ENCODE data around the gene PAPPA. TPM values are rescaled to one million over a fixed set of nuclear protein-coding genes. Genes with fewer than 3 reads are reported as not detected.

PAPPA gene
- total and polyA plus RNA-seq, 2 of the 8 experiments (the other 6 are each of a cell fraction or from before 2014, with no cell fraction given) = 0.18 to 0.63 TPM

- no peak for DNase-seq (ENCODE audit: low read depth in 1 of 2, low spot score in 2 of 2)
- 80% methylated on average over 3 of the region's 3 CpGs; no CpG with 5 or more reads in 1 of the 2 experiments for WGBS, 2 experiments (ENCODE audit: extremely low coverage in 1 of 2, insufficient coverage in 1 of 2, insufficient read length in 1 of 2, insufficient replicate concordance in 2 of 2, low coverage in 1 of 2, low lambda C conversion rate in 2 of 2, missing lambda C conversion rate in 1 of 2)
- Histone ChIP-seq H3K4me3 (ENCODE audit: extremely low read depth in 1 of 4, insufficient read depth in 2 of 4, low read depth in 3 of 4, low read length in 4 of 4) (no peak overlapping the region), H3K4me1 (replicated peaks in 1 of 4; ENCODE audit: control insufficient read depth in 3 of 4, insufficient read depth in 4 of 4, low read length in 3 of 4) (no peaks in the 10 kb centered on the region), H4K5ac (ENCODE audit: insufficient read length, low read depth, low read length) (no peak overlapping the region), H2AK5ac (ENCODE audit: low read depth, low read length) (no peak overlapping the region), H4K20me1 (replicated peaks in 1 of 2; ENCODE audit: control insufficient read depth in 1 of 2, insufficient read depth in 2 of 2, low read length in 2 of 2) (no peaks in the 10 kb centered on the region), H3K27ac (ENCODE audit: low read depth, low read length) (no peak overlapping the region), H3K14ac (ENCODE audit: insufficient read length) (no peak overlapping the region), H2BK12ac (ENCODE audit: low read depth, low read length) (no peak overlapping the region), H2BK20ac (ENCODE audit: low read length) (no peak overlapping the region), H4K91ac (replicated peaks; ENCODE audit: insufficient read length, low read length) (no peak overlapping the region), H4K8ac (ENCODE audit: extremely low read depth, insufficient read depth, low read length) (no peak overlapping the region), H2BK15ac (ENCODE audit: low read length) (no peak overlapping the region), H3K79me1 (ENCODE audit: low read depth, low read length) (no peaks in the 10 kb centered on the region), H3K56ac (replicated peaks; ENCODE audit: insufficient read length, low read depth, low read length) (no peak overlapping the region), H3K27me3 (replicated peaks in 1 of 4; ENCODE audit: control insufficient read depth in 3 of 4, extremely low read depth in 1 of 4, insufficient read depth in 3 of 4, low read length in 3 of 4) (no peaks in the 10 kb centered on the region), H3K9ac (replicated peaks in 1 of 4; ENCODE audit: extremely low read depth in 1 of 4, low read depth in 3 of 4, low read length in 3 of 4) (no peak overlapping the region), H3K4ac (replicated peaks; ENCODE audit: insufficient read length, low read depth, low read length) (no peak overlapping the region), H3K23me2 (ENCODE audit: low read depth, low read length) (no peaks in the 10 kb centered on the region), H2AFZ (ENCODE audit: low read length) (no peak overlapping the region), H2BK5ac (ENCODE audit: low read depth, low read length) (no peak overlapping the region), H3K79me2 (ENCODE audit: control insufficient read depth in 1 of 2, insufficient read depth in 2 of 2, low read length in 2 of 2) (no peaks in the 10 kb centered on the region), H3K18ac (ENCODE audit: extremely low read depth, low read length) (no peak overlapping the region), H3K4me2 (ENCODE audit: insufficient read depth in 1 of 2, low read depth in 2 of 2, low read length in 2 of 2) (no peak overlapping the region), H3K36me3 (ENCODE audit: control insufficient read depth in 2 of 4, insufficient read depth in 4 of 4, low read length in 3 of 4) (no peaks in the 10 kb centered on the region), H3K23ac (ENCODE audit: insufficient read length) (no peak overlapping the region), H2BK120ac (replicated peaks; ENCODE audit: low read depth, low read length) (no peak overlapping the region), H3K9me3 (ENCODE audit: insufficient read depth in 2 of 2, low read depth in 1 of 2, low read length in 1 of 2) (no peaks in the 10 kb centered on the region)
- TF ChIP-seq CTCF (IDR thresholded peaks at IDR 0.05; ENCODE audit: control extremely low read depth in 1 of 3, insufficient read depth in 1 of 3, low read depth in 1 of 3, low read length in 3 of 3) (no peak), SP2 (IDR thresholded peaks at IDR 0.05; ENCODE audit: low read length) (no peak), KDM4A (IDR thresholded peaks at IDR 0.05; ENCODE audit: low read depth, low read length, severe bottlenecking) (no peak), NRF1 (IDR thresholded peaks at IDR 0.05; ENCODE audit: low read depth, low read length) (no peak), EZH2 (IDR thresholded peaks at IDR 0.05; ENCODE audit: low read depth, low read length, severe bottlenecking) (no peak), SIX5 (IDR thresholded peaks at IDR 0.05; ENCODE audit: low read depth, low read length) (no peak), HDAC2 (IDR thresholded peaks at IDR 0.05; ENCODE audit: borderline replicate concordance in 1 of 2, low read depth in 2 of 2, low read length in 2 of 2) (no peak), GTF2F1 (IDR thresholded peaks at IDR 0.05; ENCODE audit: borderline replicate concordance, low read depth, low read length) (no peak), CTBP2 (IDR thresholded peaks at IDR 0.05; ENCODE audit: borderline replicate concordance, insufficient read depth, insufficient read length, low read length) (no peak), USF2 (IDR thresholded peaks at IDR 0.05; ENCODE audit: low read length) (no peak)
- CTCF ChIA-PET (ENCODE audit: partially characterized antibody) = interaction anchor here (0.9 to 1.5 kb wide), 6 partner anchors 13 to 707 kb away, joined by 3 to 5 read pairs (median 4); no protein-coding TSS in a partner anchor
- FAIRE-seq = no peak
- POLR2A ChIA-PET (ENCODE audit: partially characterized antibody) = interaction anchor here (2.3 kb wide), 1 partner anchor 18 kb away, joined by 5 read pairs; no protein-coding TSS in a partner anchor
These were observed 144.7 kb downstream of the PAPPA start for GRCh38 chr9:116298249-116298648.

Data from H1 (cell line).